Skeletal muscle cell (primary cell): Measurements from ENCODE around the gene ERBIN.
"Not testable (repeated sequence)": the region's sequence is repeated elsewhere in the genome, so short reads cannot be mapped to it uniquely, and the experiment has no call there.

Experiments used
- DNase-seq: peaks from one replicate; pipeline ENCODE4 v3.0.0-alpha.2; 2010; ENCODE audit warnings: low read depth
- H3K4me3 ChIP-seq: 2 replicates; pipeline ENCODE4 v1.5.1; 2011; ENCODE audit warnings: low read depth, mild to moderate bottlenecking, control low read depth, low read length, moderate library complexity

Gene ERBIN

DNA sequence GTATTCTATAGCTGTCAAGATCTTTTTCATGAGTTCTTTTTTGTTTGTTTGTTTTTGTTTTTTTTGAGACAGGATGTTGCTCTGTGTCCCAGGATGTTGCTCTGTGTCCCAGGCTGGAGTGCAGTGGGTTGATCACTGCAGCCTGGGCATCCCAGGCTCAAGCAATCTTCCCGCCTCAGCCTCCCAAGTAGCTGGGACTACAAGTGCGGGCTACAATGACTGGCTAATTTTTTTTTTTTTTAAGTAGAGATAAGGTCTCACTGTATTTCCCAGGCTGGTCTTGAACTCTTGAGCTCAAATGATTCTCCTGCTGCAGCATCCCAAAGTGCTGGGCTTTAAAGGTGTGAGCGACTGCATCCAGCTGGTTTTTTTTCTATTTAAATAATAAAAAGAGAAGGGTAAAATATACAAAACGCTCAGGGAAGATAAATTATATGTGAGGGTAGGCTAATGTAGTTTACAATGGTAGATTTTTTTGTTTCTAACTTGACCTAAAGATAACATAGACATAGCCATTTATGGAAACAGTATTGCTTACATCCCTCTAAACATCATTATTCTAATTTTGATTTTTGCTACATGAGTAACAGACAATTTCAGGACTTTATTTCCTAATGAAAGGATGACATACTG lies 21.9 kb downstream of the ERBIN start:
- DNase-seq: no peak
- H3K4me3 ChIP-seq: no peak overlapping the region

DNA sequence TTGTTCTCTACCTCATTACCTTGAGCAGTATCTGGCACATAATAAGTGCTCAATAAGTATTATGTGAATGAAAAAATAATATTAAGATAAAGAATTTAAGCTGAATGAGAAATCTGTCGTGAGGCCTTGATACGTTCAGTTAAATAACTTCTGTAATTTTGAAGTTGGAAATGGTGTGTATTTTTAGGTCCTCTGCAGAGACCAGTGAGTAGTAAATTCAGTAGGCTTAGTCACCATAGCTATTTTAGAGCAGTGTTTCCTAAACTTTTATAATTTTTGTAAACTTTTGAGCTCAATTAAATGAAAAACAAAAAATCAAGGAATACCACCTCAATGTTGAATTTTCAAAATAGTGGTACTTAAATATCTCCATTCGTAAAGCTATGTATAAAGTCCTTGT lies 25.0 kb downstream of the ERBIN start:
- DNase-seq: no peak

DNA sequence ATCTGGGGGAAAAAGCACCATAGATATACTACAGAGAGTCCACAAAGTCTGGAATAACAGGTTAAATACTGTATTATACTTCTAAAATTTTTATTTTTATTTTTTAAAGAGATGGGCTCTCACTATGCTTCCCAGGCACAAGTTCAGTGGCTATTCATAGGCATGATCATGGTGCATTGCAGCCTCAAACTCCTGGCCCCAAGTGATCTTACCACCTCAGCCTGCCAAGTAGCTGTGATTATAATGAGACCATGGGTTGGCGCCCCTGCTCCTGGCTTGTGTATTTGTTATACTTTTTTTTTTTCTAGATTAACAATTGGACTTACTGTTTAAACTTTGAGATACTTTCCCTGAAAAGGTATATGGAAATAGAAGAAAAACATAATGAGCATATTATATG lies 25.9 kb downstream of the ERBIN start:
- DNase-seq: no peak

More for the DNA sequence above, 25.0 kb downstream of the ERBIN start:
- H3K4me3 ChIP-seq: no peak overlapping the region

DNA sequence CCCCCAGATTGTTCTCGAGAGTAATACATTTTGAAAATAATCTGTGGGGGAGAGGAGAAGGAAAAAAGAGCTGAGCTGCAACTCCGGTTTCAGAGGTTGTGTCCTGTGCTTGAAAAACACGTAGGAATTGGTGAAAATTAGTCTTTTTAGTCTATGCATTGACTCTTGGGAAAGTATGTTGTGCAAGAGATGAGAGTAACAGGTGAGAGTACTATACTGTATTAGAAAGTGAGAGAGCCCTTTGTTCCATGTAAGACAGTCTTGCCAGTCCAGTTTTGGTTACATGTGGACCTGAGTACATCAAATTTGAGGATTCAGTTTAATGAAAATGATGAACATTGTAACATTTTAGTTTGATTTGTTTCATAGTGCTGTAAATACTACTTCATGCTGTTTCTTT lies 27.8 kb downstream of the ERBIN start:
- no peak overlapping the region for H3K4me3 ChIP-seq
- no peak for DNase-seq

More for the DNA sequence above, 25.9 kb downstream of the ERBIN start:
- no peak overlapping the region for H3K4me3 ChIP-seq

DNA sequence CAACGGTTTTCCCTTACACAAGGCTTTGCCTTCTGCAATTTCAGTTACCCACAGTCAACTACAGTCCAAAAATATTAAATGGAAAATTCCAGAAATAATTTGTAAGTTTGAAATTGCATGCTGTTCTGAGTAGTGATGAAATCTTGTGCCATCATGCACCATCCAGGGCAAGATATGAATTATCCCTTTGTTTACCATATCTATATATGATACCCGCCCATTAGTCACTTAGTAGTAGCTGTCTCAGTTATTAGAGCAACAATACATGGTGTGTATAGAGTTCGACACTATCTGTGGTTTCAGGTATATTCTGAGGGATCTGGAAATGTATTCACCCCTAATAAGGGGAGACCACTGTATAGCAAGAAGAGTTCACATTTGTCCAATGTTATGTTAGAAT lies 29.4 kb downstream of the ERBIN start:
- no peak for DNase-seq
- H3K4me3 ChIP-seq: no peak overlapping the region

DNA sequence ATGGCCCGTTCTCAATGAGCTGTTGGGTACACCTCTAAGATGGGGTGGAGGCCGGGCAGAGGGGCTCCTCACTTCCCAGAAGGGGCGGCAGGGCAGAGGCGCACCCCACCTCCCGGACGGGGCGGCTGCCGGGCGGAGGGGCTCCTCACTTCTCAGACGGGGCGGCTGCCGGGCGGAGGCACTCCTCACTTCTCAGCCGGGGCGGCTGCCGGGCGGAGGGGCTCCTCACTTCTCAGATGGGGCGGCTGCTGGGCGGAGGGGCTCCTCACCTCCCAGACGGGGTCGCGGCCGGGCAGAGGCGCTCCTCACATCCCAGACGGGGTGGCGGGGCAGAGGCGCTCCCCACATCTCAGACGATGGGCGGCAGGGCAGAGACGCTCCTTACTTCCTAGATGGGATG lies 31.3 kb downstream of the ERBIN start:
- H3K4me3 ChIP-seq, DNase-seq: not testable (repeated sequence)

DNA sequence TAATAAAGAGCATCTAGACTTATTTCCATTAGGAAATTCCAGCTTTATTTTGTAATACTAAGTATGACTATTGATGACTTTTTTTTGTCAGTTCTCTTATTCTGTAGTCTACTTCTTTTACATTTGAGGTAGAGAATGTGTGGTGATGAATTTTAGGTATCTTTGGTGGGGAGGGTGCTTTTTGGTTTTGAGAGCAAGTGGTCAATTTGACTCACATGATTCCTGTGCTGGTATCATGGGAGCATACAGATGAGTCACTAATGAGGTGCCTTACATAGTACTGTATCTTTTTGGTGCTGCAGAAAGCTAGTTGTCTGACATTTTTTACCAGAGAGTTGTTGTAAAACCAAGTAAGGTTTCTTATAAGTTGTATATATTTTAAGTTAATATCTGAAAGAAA lies 35.3 kb downstream of the ERBIN start:
- peak; percentile 17 for DNase-seq
- H3K4me3 ChIP-seq: no peak overlapping the region

DNA sequence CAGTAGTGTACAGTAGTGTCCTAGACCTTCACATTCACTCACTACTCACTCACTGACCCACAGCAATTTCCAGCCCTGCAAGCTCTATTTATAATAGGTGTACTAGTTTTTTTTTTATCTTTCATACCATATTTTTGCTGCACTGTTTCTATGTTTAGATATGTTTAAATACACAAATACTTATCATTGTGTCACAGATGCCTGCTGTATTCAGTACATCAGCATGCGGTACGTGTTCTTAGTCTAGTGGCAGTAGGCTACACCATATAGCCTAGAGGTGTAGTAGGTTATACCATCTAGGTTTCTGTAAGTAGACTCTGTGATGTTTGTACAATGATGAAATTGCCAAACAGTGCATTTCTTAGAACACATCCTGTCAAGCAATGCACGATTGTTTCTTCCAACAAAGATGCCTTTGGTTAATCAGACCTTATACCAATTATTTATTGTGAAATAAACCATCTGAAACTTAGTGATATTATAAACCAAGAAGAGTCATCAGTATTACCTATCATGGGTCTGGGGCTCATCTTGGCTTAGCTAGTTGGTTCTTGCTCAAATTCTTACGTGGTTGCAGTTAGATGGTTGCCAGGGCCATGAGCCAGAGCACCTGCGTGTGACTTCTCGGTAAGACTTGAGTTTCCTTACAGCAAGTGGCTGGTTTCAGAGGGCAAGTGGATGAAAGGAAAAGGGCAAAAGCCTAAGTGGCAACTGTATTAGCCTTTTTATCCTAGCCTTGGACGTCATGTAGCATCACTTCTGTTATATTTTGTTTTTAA lies 41.1 kb downstream of the ERBIN start:
- H3K4me3 ChIP-seq: no peak overlapping the region
- DNase-seq: no peak

DNA sequence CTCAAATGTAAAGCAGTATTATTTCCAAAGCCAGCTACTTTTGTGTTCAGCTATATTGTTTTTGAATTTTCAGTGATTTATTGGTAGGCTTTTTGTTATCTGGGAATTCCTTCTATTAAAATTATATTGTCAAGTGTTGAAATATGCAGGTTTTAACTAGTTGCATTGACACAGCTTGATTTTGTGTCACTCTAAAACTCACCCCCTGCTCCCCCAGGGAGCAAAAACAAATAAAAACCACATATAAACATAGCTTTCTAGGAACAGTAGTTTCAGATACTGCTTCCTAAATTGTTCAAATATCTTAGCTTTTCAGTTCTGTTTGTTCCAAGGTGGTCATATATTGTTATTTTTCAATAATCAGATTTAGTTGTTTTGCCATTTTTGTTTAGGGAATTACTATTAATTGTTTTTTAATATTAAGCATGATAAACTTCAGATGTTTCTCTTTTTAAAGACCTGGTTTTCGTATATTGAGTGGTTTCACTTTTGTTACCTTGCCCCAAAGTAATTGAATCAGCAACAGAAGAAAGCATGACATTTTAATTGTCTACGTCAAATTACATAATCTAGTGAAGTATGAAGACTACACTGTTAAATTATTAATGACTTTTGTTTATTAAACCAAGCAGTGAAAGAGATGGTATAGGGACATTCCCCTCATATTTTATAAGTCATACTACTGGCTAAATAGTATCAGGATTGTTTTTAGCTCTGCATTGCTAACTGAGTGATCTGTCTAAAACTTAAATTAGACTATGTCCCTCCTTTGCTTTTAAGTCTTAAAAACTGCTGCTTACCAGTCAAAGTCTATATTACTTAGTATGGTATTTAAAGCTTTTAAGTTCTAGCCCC lies 43.4 kb downstream of the ERBIN start:
- DNase-seq: no peak
- no peak overlapping the region for H3K4me3 ChIP-seq

DNA sequence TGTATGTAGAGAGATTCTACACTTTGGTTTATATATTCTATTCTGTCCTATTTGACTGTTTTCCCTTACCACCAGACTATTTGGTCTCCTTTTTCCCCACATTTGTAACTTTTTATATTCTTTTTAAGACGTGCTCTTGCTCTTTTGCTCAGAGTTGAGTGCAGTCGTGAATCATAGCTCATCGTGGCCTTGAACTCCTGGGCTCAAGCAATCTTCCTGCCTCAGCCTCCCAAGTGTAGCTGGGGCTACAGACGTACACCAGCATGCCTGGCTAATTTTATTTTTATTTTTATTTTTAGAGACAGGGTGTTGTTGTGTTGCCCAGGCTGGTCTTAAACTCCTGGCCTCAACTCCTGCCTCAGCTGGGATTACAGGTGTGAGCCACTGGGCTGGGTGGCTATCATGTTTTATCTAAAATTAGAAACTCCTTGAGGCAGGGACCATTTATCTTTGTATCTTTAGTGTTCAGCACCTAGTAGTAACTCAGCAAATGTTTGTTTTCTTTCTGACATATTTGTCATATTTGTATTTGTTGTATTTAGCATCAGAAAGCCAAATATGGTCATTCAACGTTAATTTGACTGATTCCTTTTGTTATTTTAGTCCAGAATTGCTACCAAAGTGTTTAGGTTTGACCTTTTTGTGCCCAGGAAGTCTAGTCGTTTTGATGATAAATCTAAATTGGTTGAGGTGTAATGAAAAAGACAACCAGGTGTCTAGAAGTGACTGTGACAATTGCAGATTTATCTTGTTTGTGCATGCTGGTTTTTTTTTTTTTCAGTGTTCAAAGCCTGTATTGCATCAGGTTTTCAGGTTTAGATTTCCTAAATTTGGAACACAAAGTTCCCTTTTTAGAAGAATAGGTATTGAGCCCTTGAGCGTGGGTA lies 44.3 kb downstream of the ERBIN start:
- no peak for DNase-seq

DNA sequence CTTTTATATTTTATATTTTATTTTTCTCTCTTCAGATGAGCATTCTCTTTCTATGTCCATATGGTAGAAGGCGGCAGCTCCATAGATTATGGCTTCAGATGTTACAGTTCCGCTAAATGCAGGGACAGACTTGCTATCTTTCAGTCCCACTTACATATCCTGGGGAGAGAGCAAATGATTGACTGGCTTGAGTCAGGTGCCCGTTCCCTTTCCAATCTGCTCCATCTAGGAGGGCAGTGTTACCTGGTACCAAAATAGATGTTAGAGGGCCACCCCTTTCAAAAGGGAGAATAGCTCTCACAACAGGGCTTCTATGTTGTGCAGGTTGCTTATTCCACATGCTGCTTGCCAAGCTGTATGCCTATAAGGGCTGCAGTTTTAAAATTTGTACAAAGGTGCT lies 45.3 kb downstream of the ERBIN start:
- H3K4me3 ChIP-seq: no peak overlapping the region
- no peak for DNase-seq

More for the DNA sequence above, 44.3 kb downstream of the ERBIN start:
- H3K4me3 ChIP-seq: no peak overlapping the region

DNA sequence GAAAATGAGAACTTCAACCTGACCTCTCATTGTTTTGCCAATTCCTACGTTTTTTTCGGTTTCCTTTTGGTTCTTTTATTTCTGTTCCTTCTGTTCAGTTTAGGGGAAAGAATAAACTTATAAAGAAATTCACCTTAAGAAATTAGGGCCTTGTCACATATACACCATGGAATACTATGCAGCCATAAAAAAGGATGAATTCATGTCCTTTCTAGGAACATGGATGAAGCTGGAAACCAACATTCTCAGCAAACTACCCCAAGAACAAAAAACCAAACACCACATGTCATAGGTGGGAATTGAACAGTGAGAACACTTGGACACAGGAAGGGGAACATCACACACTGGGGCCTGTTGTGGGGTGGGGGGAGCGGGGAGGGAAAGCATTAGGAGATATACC lies 46.5 kb downstream of the ERBIN start:
- H3K4me3 ChIP-seq, DNase-seq: not testable (repeated sequence)

DNA sequence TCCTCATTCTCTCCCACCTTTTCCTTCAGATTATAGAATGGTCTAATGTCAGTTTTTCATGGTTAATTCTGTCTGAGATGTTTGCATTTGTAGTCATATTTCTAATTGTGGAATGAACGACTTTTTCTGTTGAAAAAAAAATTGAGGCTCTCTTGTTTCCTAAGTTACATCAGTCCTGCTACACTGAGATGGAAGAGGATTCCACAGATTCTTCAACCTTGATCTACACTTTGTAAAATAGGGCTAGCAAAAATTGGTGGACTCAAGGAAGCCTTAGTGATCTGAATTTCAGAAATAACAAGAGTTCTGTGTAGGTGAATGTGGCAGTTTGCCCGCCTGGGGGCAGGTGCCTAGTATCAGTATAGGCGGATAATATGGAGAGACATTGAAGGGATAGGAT lies 51.9 kb downstream of the ERBIN start:
- no peak overlapping the region for H3K4me3 ChIP-seq
- no peak for DNase-seq

DNA sequence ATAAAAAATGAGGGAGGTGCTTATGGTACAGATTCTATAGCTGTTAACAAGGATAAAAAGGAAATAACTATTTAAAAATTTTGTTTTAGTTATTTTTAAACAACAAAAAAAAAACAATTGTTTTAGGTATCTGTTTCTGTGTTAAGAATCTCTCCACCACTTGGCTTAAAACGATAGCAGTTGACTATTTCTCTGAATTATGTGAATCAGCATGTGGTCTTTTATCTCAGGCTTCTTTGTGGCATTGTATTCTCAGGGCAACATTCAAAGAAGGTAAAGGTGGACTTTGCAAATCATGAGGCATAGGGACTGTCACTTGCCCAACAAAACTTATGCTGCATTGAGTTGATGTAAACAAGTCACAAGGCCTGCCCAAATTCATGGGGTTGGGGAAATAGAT lies 55.2 kb downstream of the ERBIN start:
- H3K4me3 ChIP-seq: no peak overlapping the region
- no peak for DNase-seq

DNA sequence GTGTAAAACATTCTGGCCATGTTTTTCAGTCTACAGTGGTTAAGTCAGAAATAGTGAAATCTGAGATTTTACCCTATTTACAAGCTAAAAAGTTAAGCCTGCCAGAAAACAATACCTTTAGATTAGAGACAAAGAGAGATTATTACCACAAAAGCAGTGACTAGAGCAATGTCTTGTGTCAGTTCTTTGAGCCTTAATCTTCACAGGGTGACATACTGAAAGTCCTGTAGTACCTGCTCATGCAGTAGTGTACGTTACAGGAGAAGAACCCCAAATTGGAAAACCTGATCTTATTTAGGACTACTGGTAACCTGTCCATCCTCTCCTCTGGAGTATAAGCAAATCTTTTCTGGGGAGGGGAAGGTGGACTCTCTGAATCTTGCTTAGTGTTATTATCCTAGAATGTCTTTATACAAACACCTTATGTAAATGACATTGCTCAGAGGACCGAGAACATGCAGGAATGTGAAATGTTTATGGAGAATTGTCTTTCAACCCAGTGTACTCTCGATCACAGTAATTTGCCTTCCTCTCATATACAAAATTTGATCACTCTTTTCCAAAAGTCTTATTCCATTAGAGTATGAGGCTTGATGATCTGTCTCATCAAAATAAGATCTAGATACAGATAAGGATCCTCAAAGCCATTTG lies 55.7 kb downstream of the ERBIN start:
- DNase-seq: no peak
- no peak overlapping the region for H3K4me3 ChIP-seq

DNA sequence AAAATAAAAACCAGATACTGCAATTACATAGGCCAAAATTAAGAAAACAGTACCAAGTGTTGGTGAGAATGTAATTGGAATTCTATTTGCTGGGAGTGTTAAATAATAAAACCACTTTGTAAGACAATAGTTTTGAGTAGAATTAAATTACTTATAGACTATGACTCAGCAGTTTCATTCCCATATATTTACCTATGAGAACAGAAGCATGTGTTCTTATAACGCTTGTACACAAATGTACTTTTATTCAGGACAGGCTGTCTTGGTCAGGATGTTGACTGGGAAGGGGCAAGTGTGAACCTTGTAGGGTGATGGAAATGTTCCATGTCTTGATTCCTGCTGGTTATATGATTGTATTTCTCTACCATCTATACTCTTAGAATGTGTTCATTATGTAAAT lies 56.3 kb downstream of the ERBIN start:
- H3K4me3 ChIP-seq: no peak overlapping the region
- DNase-seq: no peak

DNA sequence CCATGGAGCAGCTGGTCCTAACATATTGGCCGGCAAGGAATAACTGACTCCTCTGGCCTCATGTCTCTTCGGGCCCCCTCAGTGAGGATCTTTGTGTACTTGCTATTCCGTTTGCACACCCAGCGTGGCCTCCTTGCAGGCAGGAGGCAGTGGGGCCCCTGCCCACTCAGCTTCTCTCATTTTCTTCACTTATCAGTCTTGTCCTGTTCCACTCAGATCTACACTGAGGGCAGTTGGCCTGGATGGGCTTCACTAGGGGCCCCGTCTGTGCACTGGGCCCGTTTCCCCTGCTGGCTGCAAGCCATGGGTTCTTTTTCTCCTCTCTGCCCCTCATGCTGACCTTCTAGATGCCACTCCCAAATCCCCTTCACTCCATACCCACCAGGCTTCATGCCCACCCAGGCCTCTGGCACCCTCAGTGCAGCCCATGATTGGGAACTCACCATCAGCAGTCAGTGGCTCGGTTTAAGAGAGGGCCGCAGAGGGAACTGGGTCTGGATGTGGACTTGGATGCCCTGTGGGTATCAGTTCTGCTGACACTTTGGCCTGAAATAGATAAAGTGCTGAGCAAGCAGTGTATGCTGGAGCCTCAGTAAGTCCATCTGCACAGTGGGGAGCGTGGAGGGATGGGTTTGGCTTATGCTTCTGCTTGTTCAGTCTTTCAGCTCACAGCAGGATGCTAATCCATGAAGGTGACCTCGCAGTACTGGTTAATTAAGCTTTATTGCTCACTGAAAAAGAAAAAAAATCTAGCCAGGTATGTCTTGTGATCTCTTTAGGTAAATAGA lies 57.9 kb downstream of the ERBIN start:
- no peak for DNase-seq
- no peak overlapping the region for H3K4me3 ChIP-seq

DNA sequence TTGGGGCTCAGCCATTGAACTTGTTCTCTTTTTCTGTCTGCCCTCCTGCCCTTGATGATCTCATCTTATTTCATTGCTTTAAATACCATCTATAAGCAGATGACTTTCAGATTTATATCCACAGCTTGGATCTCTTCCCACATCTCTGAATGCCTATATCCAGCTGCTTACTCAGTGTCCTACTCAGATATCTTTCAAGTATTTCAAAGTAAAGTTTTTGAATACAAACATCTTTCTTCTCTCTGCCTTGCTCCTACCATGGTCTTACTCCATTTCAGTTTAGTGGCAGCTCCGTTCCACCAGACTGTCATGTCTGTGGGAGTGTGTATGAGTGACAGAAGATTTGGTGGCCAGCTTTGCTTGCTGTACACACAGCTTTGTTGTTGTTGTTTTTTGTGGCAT lies 59.7 kb downstream of the ERBIN start:
- no peak overlapping the region for H3K4me3 ChIP-seq
- peak; percentile 66 for DNase-seq
